GM23338 (cell line): ENCODE measurements around the gene MPRIP. TPM values are rescaled to one million over a fixed set of nuclear protein-coding genes. Genes with fewer than 3 reads are reported as not detected.

ENCODE experiments used
- ATAC-seq: fragments of 200-7000 bp; cut with Tn5 transposase; 3 replicates; pipeline ENCODE4 v1.9.1; 2020
- DNase-seq: peaks from one replicate; pipeline ENCODE4 v3.0.0-alpha.2; 2015; ENCODE audit warnings: low spot score
- H2AFZ ChIP-seq: fragments of 200-600 bp; sonication (generic); 2 replicates; pipeline ENCODE4 v1.8.0; 2016; ENCODE audit warnings: antibody characterized with exemption, mild to moderate bottlenecking, moderate library complexity
- H3F3A ChIP-seq: fragments of 200-600 bp; sonication (generic); replicated peaks from 2 replicates; pipeline ENCODE4 v1.8.0; 2017; ENCODE audit warnings: antibody characterized with exemption, mixed run types, low read depth
- H3K27ac ChIP-seq: fragments of 200-600 bp; sonication (generic); 2 replicates; pipeline ENCODE4 v1.6.1; 2016; ENCODE audit warnings: low read depth
- H3K27me3 ChIP-seq: fragments of 200-600 bp; sonication (generic); 2 replicates; pipeline ENCODE4 v1.8.0; 2016; ENCODE audit warnings: mild to moderate bottlenecking, mixed run types, moderate library complexity; ENCODE audit not compliant: insufficient read depth
- H3K36me3 ChIP-seq: fragments of 200-600 bp; sonication (generic); 2 replicates; pipeline ENCODE4 v1.8.0; 2016; ENCODE audit warnings: mild to moderate bottlenecking; ENCODE audit not compliant: insufficient read depth
- H3K4me1 ChIP-seq: fragments of 200-600 bp; sonication (generic); 2 replicates; pipeline ENCODE4 v1.8.0; 2016; ENCODE audit warnings: mild to moderate bottlenecking, moderate library complexity; ENCODE audit not compliant: insufficient read depth
- H3K4me2 ChIP-seq: fragments of 200-600 bp; sonication (generic); 2 replicates; pipeline ENCODE4 v1.7.1; 2017; ENCODE audit warnings: mixed run types
- H3K4me3 ChIP-seq: fragments of 200-600 bp; sonication (generic); 2 replicates; pipeline ENCODE4 v1.6.1; 2016; ENCODE audit warnings: mixed run types
- H3K79me2 ChIP-seq: fragments of 200-600 bp; sonication (generic); replicated peaks from 2 replicates; pipeline ENCODE4 v1.8.0; 2017; ENCODE audit warnings: mild to moderate bottlenecking; ENCODE audit not compliant: insufficient read depth
- H3K9me2 ChIP-seq: fragments of 200-600 bp; sonication (generic); 2 replicates; pipeline ENCODE4 v1.8.0; 2017; ENCODE audit not compliant: insufficient read depth
- H4K20me1 ChIP-seq: fragments of 200-600 bp; sonication (generic); replicated peaks from 2 replicates; pipeline ENCODE4 v1.8.0; 2017; ENCODE audit warnings: mild to moderate bottlenecking; ENCODE audit not compliant: insufficient read depth
- H3K27ac Mint-ChIP-seq: 2 replicates; pipeline ENCODE4 v1.8.0; 2020; ENCODE audit warnings: inconsistent platforms, mild to moderate bottlenecking, moderate library complexity, mixed read lengths
- H3K27me3 Mint-ChIP-seq: 3 replicates; pipeline ENCODE4 v1.8.0; 2022; ENCODE audit warnings: low read depth, mild to moderate bottlenecking, moderate library complexity, mixed read lengths, inconsistent platforms; ENCODE audit not compliant: insufficient read depth, poor library complexity
- H3K36me3 Mint-ChIP-seq: 3 replicates; pipeline ENCODE4 v1.8.0; 2021; ENCODE audit warnings: low read depth, mild to moderate bottlenecking, inconsistent platforms, moderate library complexity, mixed read lengths
- H3K4me1 Mint-ChIP-seq: 3 replicates; pipeline ENCODE4 v1.8.0; 2020; ENCODE audit warnings: mild to moderate bottlenecking, inconsistent platforms, mixed read lengths
- H3K4me3 Mint-ChIP-seq: 3 replicates; pipeline ENCODE4 v1.8.0; 2021; ENCODE audit warnings: moderate library complexity, mild to moderate bottlenecking, inconsistent platforms, mixed read lengths
- H3K9me3 Mint-ChIP-seq: 3 replicates; pipeline ENCODE4 v1.8.0; 2020; ENCODE audit warnings: moderate library complexity, mild to moderate bottlenecking, inconsistent platforms, mixed read lengths
- CREB1 ChIP-seq: fragments of 250-450 bp; sonication (Bioruptor Pico); IDR thresholded peaks from 2 replicates; pipeline ENCODE4 v1.5.0; 2020; ENCODE audit warnings: low read depth, mild to moderate bottlenecking, moderate library complexity
- ETS1 ChIP-seq: IDR thresholded peaks from 2 replicates; pipeline ENCODE4 v1.6.1; 2016; ENCODE audit warnings: antibody characterized with exemption
- JUNB ChIP-seq: IDR thresholded peaks from one replicate; pipeline ENCODE4 v1.6.1; 2016; ENCODE audit warnings: antibody characterized with exemption; ENCODE audit not compliant: unreplicated experiment
- NANOG ChIP-seq: IDR thresholded peaks from 2 replicates; pipeline ENCODE4 v1.6.1; 2016; ENCODE audit warnings: antibody characterized with exemption, borderline replicate concordance
- REST ChIP-seq: IDR thresholded peaks from one replicate; pipeline ENCODE4 v1.6.1; 2018; ENCODE audit warnings: antibody characterized with exemption; ENCODE audit not compliant: unreplicated experiment
- STAT1 ChIP-seq: IDR thresholded peaks from one replicate; pipeline ENCODE4 v1.6.1; 2016; ENCODE audit warnings: antibody characterized with exemption; ENCODE audit not compliant: unreplicated experiment
- ZNF331 ChIP-seq: fragments of 250-450 bp; sonication (Bioruptor Pico); IDR thresholded peaks from 2 replicates; pipeline ENCODE4 v1.5.0; 2020; ENCODE audit warnings: low read depth, mild to moderate bottlenecking, moderate library complexity
- polyA plus RNA-seq: library from polyadenylated mRNA; unstranded; fragments of >200 nt; fragmentation: Nextera tagmentation; extraction: Ambion mirVana; gene quantifications from 2 replicates; pipeline ENCODE4 v1.2.1, GENCODE V29; 2016
- total RNA-seq: library from RNA; depleted of rRNA; stranded (reverse); fragments of >200 nt; shearing (Covaris generic); gene quantifications from 2 replicates; pipeline ENCODE4 v1.2.3, GENCODE V29; 2014
- TF ChIP-seq, protein P1 (sequence below): fragments of 250-450 bp; sonication (Bioruptor Pico); IDR thresholded peaks from 2 replicates; pipeline ENCODE4 v1.5.0; 2020; ENCODE audit warnings: mild to moderate bottlenecking, moderate library complexity

MPRIP gene
- total and polyA plus RNA-seq, 2 experiments from 2014 or later: 39.3 to 113 TPM

DNA sequence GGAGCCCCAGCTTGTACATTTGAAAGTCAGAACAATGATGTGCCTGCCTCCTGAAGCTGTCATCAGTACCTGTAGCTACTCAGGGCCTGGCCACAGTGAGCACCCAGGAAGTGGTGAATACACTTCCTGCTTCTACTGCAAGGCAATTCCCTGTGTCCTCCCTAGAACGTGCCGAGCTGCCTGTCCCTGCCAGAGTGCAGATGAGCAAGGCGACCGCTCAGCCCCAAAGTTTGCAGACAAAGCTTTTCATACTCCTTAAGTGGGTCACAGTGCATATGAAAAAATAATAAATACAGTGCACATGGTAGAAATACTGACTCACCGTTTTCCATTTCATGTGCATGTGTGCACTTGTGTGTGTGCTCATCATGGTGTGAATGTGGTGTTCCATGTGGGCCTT lies 77.3 kb downstream of the MPRIP start (continued):
- TF ChIP-seq ETS1: no peak
- TF ChIP-seq, protein P1, sequence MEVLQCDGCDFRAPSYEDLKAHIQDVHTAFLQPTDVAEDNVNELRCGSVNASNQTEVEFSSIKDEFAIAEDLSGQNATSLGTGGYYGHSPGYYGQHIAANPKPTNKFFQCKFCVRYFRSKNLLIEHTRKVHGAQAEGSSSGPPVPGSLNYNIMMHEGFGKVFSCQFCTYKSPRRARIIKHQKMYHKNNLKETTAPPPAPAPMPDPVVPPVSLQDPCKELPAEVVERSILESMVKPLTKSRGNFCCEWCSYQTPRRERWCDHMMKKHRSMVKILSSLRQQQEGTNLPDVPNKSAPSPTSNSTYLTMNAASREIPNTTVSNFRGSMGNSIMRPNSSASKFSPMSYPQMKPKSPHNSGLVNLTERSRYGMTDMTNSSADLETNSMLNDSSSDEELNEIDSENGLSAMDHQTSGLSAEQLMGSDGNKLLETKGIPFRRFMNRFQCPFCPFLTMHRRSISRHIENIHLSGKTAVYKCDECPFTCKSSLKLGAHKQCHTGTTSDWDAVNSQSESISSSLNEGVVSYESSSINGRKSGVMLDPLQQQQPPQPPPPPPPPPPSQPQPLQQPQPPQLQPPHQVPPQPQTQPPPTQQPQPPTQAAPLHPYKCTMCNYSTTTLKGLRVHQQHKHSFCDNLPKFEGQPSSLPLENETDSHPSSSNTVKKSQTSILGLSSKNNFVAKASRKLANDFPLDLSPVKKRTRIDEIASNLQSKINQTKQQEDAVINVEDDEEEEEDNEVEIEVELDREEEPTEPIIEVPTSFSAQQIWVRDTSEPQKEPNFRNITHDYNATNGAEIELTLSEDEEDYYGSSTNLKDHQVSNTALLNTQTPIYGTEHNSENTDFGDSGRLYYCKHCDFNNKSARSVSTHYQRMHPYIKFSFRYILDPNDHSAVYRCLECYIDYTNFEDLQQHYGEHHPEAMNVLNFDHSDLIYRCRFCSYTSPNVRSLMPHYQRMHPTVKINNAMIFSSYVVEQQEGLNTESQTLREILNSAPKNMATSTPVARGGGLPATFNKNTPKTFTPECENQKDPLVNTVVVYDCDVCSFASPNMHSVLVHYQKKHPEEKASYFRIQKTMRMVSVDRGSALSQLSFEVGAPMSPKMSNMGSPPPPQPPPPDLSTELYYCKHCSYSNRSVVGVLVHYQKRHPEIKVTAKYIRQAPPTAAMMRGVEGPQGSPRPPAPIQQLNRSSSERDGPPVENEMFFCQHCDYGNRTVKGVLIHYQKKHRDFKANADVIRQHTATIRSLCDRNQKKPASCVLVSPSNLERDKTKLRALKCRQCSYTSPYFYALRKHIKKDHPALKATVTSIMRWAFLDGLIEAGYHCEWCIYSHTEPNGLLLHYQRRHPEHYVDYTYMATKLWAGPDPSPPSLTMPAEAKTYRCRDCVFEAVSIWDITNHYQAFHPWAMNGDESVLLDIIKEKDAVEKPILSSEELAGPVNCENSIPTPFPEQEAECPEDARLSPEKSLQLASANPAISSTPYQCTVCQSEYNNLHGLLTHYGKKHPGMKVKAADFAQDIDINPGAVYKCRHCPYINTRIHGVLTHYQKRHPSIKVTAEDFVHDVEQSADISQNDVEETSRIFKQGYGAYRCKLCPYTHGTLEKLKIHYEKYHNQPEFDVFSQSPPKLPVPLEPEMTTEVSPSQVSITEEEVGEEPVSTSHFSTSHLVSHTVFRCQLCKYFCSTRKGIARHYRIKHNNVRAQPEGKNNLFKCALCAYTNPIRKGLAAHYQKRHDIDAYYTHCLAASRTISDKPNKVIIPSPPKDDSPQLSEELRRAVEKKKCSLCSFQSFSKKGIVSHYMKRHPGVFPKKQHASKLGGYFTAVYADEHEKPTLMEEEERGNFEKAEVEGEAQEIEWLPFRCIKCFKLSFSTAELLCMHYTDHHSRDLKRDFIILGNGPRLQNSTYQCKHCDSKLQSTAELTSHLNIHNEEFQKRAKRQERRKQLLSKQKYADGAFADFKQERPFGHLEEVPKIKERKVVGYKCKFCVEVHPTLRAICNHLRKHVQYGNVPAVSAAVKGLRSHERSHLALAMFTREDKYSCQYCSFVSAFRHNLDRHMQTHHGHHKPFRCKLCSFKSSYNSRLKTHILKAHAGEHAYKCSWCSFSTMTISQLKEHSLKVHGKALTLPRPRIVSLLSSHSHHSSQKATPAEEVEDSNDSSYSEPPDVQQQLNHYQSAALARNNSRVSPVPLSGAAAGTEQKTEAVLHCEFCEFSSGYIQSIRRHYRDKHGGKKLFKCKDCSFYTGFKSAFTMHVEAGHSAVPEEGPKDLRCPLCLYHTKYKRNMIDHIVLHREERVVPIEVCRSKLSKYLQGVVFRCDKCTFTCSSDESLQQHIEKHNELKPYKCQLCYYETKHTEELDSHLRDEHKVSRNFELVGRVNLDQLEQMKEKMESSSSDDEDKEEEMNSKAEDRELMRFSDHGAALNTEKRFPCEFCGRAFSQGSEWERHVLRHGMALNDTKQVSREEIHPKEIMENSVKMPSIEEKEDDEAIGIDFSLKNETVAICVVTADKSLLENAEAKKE: no peak
- no peak for TF ChIP-seq CREB1 (CRISPR knock-in tag)
- TF ChIP-seq STAT1: no peak
- no peak for TF ChIP-seq NANOG

DNA sequence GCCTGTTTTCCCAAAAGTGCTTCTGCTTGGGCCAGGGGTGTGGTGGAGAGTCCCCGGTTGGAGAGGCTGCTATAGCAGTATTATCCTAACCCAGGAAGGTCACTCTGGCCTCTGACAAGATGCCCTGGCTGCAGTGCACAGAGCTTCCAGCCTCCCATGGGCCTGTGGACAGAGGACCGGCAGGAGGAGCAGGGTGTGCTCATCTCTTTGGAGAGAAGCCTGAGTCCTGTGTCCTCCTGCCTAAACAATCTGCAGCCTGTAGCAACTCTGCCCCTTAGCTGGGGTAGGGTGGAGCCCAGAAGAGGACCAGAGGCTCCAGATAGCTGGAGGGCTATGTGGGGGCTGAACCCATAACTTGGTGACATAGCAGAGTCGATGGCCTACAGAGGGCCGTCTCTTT lies 78.0 kb downstream of the MPRIP start:
- Mint-ChIP-seq H3K27me3 (peaks cover 3% of the 10 kb centered on the region), H3K36me3 (no peaks in the 10 kb centered on the region; the same call in 2 of the 3 replicates), H3K4me1 (peaks cover 8% of the 10 kb centered on the region; the same call in 1 of the 3 replicates), H3K9me3 (no peaks in the 10 kb centered on the region), H3K4me3 (no peak overlapping the region), H3K27ac (peak overlapping the region; percentile 70; the same call in 1 of the 2 replicates)
- Histone ChIP-seq H3K4me2 (no peak overlapping the region), H3K27ac (no peak overlapping the region), H4K20me1 (peaks cover 26% of the 10 kb centered on the region), H3K9me2 (no peaks in the 10 kb centered on the region), H3K79me2 (peaks cover 48% of the 10 kb centered on the region), H3F3A (no peaks in the 10 kb centered on the region), H3K4me3 (no peak overlapping the region), H2AFZ (no peak overlapping the region), H3K36me3 (no peaks in the 10 kb centered on the region), H3K27me3 (no peaks in the 10 kb centered on the region), H3K4me1 (no peaks in the 10 kb centered on the region)
- no peak for DNase-seq
- ATAC-seq: peak; percentile 14; the same call in 2 of the 3 replicates
- no peak for TF ChIP-seq JUNB
- no peak for TF ChIP-seq CREB1 (CRISPR knock-in tag)
- no peak for TF ChIP-seq STAT1
- TF ChIP-seq REST: no peak
- TF ChIP-seq ZNF331 (CRISPR knock-in tag): no peak
